GM19099 (cell line): ENCODE measurements around the gene PLCXD1.

ENCODE experiments used
- POLR2A ChIP-seq: IDR thresholded peaks from 3 replicates; pipeline ENCODE4 v1.6.1; 2011; ENCODE audit warnings: low read depth; ENCODE audit not compliant: insufficient read length; ENCODE audit errors: extremely low read depth

PLCXD1 gene

DNA sequence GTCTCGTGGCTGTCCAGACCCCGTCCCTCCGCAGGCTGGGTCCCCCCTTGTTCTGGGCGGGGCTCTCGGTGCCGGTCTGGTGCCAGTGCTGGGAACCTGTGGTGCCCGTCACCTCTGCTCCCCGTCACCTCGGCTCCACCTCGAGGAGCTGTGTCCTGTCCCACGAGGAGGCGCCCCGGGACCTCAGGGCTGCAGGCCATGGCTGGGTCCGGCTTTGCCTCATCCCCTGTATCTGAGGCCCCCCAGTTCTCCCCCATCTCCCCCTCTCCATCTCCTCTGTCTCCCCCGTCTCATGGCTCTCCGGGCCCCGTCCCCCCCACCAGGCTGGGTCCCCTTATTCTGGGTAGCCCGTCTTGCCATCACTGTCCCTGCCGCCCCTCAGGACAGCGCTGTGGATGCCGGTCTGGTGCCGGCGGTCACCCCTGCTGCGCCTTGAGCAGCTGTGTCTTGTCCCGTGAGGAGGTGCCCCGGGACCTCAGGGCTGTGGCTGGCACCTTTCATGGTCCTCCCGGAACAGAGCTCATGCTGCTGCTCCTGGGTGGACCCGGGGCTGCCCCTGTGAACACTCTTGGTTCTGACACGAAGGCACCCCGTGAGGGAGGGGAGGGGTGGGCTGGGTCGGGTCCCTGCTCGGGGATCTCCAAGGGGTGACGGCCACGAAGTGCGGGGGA lies 50.8 kb downstream of the PLCXD1 start:
- TF ChIP-seq POLR2A: no peak

DNA sequence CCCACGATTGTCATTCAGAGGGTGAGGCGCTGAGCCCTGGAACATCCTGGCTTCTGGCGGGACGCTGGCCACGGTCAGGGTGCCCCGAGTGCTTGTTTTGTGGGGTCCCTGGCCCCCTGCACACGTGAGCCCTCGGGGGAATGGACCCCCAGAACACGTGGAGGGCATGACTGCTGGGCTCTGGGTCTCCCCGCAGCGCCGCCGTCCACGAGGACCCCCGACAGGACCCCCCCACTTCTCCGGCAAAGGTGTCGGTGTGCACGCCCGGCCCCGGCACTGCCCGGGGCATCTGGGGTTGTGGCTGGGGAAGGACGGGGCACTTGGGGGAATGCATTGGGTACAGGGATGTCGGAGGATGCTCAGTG lies 51.3 kb downstream of the PLCXD1 start:
- no peak for TF ChIP-seq POLR2A

DNA sequence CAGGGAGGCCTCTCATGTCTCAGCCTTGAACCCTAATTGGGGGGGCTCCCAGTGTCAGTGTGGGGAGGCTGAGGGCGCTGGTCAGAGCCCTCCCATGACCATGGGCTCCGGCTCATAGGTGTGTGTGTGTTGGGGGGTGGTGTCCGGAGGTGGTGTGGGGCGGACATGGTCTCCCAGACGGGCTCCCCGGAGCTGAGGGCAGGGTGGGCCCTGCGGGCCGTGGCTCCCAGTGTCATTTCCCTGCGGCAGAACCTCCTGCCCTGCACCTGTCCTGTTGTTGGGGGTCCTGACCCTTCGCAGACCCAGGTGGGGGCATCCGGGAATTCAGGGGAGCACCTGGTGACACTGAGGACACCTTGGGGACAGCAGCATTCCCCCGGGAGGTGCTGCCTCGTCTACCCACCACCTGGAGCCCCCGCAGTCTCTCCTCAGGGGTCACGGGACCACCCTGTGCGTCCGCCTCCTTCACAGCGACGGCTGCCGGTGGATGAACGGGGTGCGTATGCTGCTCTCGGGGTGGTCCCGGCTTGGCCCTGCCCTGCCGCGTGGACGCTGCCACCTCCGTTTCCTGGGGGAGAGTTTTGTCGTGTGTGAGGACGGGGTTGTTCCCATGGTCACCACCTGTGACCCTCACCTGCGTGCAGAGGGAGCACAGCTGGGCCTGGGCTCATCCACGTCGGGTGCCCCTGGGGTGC lies 51.9 kb downstream of the PLCXD1 start:
- TF ChIP-seq POLR2A: no peak

DNA sequence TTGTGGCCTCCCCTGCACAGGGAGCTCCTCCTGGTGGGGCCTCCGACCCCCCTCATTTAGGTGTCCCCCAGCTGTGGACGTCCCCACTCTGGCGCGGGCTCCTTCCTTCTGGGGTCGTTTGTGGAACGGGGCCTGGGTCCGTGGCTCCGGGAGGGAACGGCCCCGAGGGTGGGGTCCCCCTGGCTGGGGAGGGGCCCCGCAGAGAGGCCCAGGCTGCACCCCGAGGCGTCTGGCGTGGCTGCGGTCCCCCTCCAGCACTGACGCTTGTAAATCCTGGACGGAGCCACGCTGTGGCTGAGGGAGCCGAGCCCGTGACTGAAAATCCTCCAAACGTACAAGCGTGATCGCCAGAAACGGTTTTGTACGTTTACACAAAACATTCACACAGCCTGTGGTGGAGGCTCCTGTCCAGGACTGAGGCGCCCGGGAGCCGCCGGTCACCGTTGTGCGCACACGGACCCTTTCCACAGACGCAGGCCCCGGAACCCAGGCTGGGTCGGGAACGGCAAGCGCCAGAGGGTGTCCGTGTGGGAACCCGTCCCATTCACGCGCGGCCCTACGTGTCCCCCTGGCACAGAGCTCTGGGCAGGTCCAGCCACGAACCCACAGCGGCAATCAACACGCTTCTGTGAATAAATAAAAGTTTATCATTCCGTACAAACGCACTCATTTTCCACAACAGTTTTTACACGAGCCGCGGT lies 52.6 kb downstream of the PLCXD1 start:
- TF ChIP-seq POLR2A: no peak

DNA sequence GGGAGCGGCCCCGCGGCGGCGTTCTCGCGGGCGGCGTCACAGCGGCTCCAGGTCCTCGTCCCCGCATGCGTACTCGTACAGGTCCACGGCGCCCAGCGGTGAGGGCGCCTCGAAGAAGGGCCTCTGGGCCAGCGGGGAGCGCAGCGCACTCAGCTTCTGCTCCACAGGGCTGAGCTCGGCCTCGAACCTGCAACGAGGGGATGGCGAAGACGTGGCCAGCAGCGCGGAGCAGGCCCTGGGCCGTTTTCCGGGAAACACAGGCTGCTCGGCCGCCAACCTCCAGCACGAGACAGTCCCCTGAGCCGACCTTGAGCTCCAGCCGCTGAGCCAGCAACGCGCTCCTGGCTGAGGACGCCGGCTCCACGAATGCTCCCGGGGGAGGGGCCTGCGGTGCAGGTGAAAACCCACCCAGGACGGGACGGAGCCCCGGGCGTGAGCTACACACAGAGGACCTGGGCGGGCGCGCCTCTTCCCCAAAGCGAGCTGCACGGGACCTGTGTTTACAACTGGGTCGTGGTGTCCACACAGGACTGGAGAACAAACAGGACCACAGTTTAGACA lies 53.2 kb downstream of the PLCXD1 start:
- no peak for TF ChIP-seq POLR2A

DNA sequence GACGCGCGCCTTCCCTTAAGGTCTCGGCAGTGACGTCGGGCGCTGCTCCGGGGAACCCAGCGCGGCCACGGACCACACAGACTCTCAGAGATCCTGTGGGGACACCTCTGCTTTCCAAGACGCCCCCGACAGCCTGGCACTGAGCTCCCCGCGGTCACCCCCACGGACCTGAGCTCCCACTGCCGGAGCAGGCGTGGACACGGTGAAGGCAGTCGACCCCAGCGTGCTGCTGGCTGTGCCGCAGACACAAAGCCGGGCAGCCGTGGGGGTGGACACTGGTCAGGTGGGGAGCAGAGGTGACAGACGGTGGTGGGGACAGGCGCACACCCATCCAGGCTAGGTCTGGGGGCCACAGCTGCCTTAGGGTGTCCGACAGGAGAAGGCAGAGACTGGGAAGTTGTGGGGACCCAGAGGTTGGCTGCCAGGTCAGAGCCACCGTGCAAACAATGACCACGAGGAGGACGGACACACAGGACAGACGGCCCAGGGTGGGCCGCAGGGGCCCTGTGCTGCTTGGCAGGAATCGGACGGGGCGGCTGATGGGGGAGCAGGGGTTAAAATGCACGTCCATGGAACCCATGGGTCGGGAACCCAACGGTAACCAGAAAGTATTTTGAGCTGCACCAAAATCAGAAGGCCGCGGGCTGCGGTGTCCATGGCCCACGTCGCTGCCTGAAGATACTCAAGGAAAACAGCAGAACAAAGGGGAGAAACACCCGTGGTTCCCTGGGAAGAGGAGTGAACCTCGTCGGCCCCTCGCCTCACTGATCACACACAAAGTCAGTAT lies 54.0 kb downstream of the PLCXD1 start:
- TF ChIP-seq POLR2A: no peak

DNA sequence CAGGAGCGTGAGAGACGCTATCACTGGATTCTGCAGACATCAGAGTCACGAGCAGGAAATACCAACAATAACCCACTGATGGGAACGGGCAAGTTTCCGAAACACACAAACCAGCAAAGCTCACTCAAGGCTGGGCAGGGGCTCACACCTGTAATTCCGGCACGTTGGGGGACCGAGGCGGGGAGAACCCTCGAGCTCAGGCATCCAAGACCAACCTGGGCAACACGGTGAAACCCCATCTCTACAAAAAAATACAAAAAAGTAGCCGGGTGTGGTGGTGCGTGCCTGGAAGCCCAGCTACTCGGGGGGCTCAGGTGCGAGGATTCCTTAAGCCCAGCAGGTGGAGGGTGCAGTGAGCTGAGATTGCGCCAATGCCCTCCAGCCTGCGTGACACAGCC lies 54.6 kb downstream of the PLCXD1 start:
- TF ChIP-seq POLR2A: no peak

DNA sequence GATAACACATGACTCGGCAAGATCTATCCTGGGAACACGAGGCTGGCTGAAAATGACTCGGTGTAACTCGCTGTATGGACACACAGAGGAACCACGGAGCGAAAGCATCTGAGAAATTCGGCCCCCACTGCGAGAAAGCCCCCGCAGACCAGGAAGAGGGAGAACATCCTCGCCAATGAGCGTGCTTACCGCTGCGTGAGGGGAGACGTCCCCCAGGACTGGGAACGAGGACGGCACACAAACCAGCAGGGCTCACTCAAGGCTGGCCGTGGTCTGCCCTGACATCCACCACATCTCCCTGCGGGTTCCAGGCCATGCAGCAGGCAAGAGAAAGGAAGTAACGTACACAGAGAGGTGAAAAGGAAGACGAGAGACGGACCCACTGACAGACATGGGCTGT lies 55.0 kb downstream of the PLCXD1 start:
- TF ChIP-seq POLR2A: no peak

DNA sequence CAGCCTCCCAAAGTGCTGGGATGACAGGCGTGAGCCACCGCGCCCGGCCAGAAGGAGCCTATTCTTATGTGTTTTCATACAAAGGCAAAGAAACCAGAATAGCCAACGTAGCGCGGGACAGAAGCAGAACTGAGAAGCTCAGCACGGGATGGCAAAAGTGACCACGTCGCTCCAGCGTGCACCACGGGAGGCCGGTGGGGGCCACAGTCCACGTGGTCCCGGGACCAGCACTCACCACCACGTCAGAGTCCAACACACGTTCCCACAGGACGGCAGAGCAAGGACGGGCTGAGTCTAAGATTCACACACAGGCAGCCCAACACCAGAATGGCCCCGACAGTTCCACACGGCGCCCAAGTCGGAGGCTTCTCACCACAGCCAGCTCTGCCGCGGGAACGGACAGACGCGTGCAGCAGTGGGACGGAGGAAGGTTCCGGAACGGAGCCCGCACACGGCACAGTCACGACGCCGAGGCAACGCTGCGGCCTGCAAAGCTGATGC lies 56.2 kb downstream of the PLCXD1 start:
- TF ChIP-seq POLR2A: no peak

DNA sequence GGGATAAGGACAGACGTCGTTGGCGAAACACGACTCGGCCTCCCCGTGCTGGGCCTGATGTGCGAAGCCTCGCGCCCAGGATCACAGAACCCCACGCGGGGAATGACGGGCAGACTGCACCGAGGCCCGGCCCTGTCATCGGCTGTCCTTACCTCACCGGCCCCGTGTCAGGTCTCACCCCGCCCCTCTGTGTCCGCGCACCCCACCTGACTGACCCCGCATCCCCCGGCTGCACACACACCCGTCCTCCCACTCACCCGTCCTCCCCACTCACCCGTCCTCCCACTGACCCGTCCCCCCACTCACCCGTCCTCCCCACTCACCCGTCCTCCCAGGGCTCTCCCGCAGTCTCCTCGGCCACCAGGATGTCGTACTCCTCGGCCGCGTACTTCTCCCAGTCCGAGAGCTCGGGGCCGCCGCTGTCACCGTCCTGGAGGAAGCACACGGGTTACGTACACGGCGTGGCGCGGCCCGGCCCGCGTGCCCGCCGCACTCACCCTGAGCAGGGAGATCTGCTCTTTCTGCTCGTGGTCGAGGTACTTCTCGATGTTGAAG lies 57.2 kb downstream of the PLCXD1 start:
- no peak for TF ChIP-seq POLR2A

DNA sequence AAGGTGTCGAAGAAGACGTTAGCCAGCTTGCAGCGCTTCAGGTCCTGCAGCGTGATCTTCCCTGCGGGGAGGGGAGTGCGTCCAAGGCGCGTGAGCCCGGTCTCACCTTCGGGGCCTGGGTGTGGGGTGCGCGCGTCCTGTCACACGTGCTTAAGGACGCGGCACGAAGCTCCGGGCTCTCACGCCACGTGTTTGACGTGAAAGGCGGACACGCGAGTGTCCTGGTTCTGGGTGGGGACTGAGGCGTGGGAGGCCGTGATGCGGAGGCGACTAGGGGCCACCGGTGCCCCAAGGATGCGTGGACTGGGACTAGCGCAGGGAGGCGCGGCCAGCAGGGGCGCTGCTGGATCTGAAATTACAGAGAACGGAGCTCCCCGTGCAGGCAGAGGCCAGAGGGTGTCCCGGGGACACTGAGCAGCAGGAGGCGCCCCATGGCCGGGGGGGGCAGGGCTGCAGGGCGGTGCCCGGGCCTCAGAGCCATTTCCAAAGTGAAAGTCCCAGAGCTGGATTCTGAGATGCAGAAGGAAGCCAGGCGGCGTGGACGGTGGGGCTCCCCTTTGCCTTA lies 57.7 kb downstream of the PLCXD1 start:
- TF ChIP-seq POLR2A: no peak

DNA sequence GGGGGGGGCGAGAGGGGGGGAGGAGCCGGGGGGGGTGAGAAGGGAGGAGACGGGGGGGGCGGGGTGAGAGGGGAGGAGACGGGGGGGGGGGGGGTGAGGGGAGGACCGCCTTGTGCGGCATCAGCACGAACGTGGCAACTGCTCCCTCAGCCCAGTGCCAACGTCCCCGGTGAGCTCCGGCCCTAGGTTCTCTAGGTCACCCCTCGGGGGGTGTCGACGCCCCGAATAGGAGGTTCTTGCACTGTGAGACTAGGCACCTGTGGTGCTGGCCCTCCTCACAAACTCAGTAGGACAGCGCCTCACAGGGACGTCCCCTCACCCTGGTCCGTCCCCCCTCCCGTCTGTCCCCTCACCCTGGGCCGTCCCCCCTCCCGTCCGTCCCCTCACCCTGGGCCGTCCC lies 58.9 kb downstream of the PLCXD1 start:
- TF ChIP-seq POLR2A: no peak

DNA sequence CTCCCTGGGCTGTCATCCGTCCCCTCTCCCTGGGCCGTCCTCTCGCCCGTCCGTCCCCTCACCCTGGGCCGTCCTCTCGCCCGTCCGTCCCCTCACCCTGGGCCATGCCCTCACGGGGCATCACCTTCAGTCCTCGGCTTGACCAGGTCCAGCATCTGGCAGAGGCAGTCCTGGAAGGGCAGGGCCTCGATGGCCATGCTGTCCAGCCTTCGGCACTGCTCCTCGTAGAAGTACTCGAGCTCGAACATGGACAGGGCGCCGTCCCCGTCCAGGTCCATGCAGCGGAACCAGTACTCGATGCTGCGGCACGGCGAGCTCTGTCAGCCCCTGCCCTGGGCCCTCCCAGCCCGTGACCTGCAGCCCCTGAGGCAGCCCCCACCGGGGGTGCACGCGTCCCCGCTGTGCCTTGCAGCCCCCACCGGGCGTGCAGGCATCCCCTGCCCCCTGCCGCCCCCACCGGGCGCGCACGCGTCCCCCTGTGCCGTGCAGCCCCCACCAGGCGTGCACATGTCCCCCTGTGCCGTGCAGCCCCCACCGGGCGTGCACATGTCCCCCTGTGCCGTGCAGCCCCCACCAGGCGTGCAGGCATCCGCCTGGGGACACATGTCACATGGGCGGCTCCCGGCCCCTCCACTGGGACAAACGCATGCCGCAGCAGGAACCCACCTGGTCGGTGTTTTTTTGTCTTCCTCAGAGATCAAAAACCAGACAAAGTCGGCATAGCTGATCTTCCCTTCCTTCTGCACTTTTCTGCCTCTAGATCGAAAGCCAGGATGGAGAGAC lies 59.7 kb downstream of the PLCXD1 start:
- no peak for TF ChIP-seq POLR2A
